Activated CD4-positive, alpha-beta T cell treated with anti-CD3 and anti-CD28 coated beads, Interleukin-2, Interleukin-4, amounts not matched to agents 100 ng/mL and 50 ng/mL, durations not matched to agents 16 hours and 8 hours (primary cell): Measurements from ENCODE around the gene KRTAP10-3.

ENCODE experiments used
- DNase-seq: peaks from one replicate; pipeline ENCODE4 v3.0.0-alpha.2; 2020; ENCODE audit warnings: low spot score

Gene KRTAP10-3

GRCh38 chr21:44515359-44516165 lies 43.0 kb downstream of the KRTAP10-3 start:
- no peak for DNase-seq

- no peak for DNase-seq
Measured at GRCh38 chr21:44514746-44515358, 43.7 kb downstream of the KRTAP10-3 start.

- DNase-seq, result no peak
Measured at GRCh38 chr21:44514218-44514520, 44.4 kb downstream of the KRTAP10-3 start.

- no peak for DNase-seq
Measured at GRCh38 chr21:44513389-44514217, 45.0 kb downstream of the KRTAP10-3 start.

GRCh38 chr21:44512496-44513388 lies 45.9 kb downstream of the KRTAP10-3 start:
- DNase-seq, result no peak

- no peak for DNase-seq
Measured at GRCh38 chr21:44511938-44512275, 46.7 kb downstream of the KRTAP10-3 start.

- no peak for DNase-seq
Measured at GRCh38 chr21:44511219-44511937, 47.2 kb downstream of the KRTAP10-3 start.

- peak; percentile 68 for DNase-seq
Measured at GRCh38 chr21:44510508-44511218, 47.9 kb downstream of the KRTAP10-3 start.

- no peak for DNase-seq
Measured at GRCh38 chr21:44510109-44510507, 48.5 kb downstream of the KRTAP10-3 start.

GRCh38 chr21:44509539-44509938 lies 49.1 kb downstream of the KRTAP10-3 start:
- no peak for DNase-seq

GRCh38 chr21:44508711-44509445 lies 49.7 kb downstream of the KRTAP10-3 start:
- no peak for DNase-seq

- no peak for DNase-seq
Measured at GRCh38 chr21:44508426-44508710, 50.2 kb downstream of the KRTAP10-3 start.
